ENCODE data around the gene LRRC9.

The LRRC9 gene

GRCh38 chr14:59983048-59983447, 63.1 kb downstream of the LRRC9 start:
- no peak for DNase-seq (ENCODE audit: low read depth)
- TF ChIP-seq CTCF (IDR thresholded peaks at IDR 0.05; ENCODE audit: insufficient read depth, low read depth, low read length, missing control alignments), result no peak
- H3K4me3 ChIP-seq (ENCODE audit: low read depth, low read length), result no peak overlapping the region

- no peak for TF ChIP-seq CTCF (IDR thresholded peaks at IDR 0.05; ENCODE audit: insufficient read depth, low read depth, low read length, missing control alignments)
- DNase-seq (ENCODE audit: low read depth), result no peak
- no peak overlapping the region for H3K4me3 ChIP-seq (ENCODE audit: low read depth, low read length)
These were observed 66.7 kb downstream of the LRRC9 start for GRCh38 chr14:59986556-59987059.

- DNase-seq (ENCODE audit: low read depth), result no peak
- no peak for TF ChIP-seq CTCF (IDR thresholded peaks at IDR 0.05; ENCODE audit: insufficient read depth, low read depth, low read length, missing control alignments)
- H3K4me3 ChIP-seq (ENCODE audit: low read depth, low read length), result no peak overlapping the region
These were observed 77.5 kb downstream of the LRRC9 start for GRCh38 chr14:59997449-59997848.

GRCh38 chr14:59997966-59998365, 78.0 kb downstream of the LRRC9 start:
- DNase-seq (ENCODE audit: low read depth), result no peak
- H3K4me3 ChIP-seq (ENCODE audit: low read depth, low read length), result no peak overlapping the region
- no peak for TF ChIP-seq CTCF (IDR thresholded peaks at IDR 0.05; ENCODE audit: insufficient read depth, low read depth, low read length, missing control alignments)

GRCh38 chr14:59998564-59998963, 78.6 kb downstream of the LRRC9 start:
- H3K4me3 ChIP-seq (ENCODE audit: low read depth, low read length), result no peak overlapping the region
- no peak for TF ChIP-seq CTCF (IDR thresholded peaks at IDR 0.05; ENCODE audit: insufficient read depth, low read depth, low read length, missing control alignments)
- no peak for DNase-seq (ENCODE audit: low read depth)

GRCh38 chr14:60002819-60003492, 83.0 kb downstream of the LRRC9 start:
- no peak for DNase-seq (ENCODE audit: low read depth)
- no peak for TF ChIP-seq CTCF (IDR thresholded peaks at IDR 0.05; ENCODE audit: insufficient read depth, low read depth, low read length, missing control alignments)
- H3K4me3 ChIP-seq (ENCODE audit: low read depth, low read length), result no peak overlapping the region

GRCh38 chr14:60003991-60004390, 84.0 kb downstream of the LRRC9 start:
- TF ChIP-seq CTCF (IDR thresholded peaks at IDR 0.05; ENCODE audit: insufficient read depth, low read depth, low read length, missing control alignments), result no peak
- no peak for DNase-seq (ENCODE audit: low read depth)
- H3K4me3 ChIP-seq (ENCODE audit: low read depth, low read length), result no peak overlapping the region

Measured in GM12865 (cell line).